K562 (cell line): Measurements from ENCODE around the gene CDKN2D. TPM values are rescaled to one million over a fixed set of nuclear protein-coding genes. Genes with fewer than 3 reads are reported as not detected.

ENCODE experiments used
- AFF1 ChIP-seq, 2 experiments: fragments of 450-650 bp; IDR thresholded peaks; 2 replicates each; pipeline ENCODE4 v1.6.1; 2018; ENCODE audit warnings: mild to moderate bottlenecking in 2 of 2, low read depth in 1 of 2; ENCODE audit not compliant: partially characterized antibody in 2 of 2
- ATF6 ChIP-seq: sonication (generic); formaldehyde crosslinking; IDR thresholded peaks from 2 replicates; pipeline ENCODE4 v1.4.0; 2020; ENCODE audit warnings: mild to moderate bottlenecking, missing genetic modification reagents
- CEBPZ ChIP-seq: fragments of 150-350 bp; IDR thresholded peaks from 2 replicates; pipeline ENCODE4 v1.6.1; 2014; ENCODE audit warnings: low read depth, mild to moderate bottlenecking, low read length, borderline replicate concordance
- JUND ChIP-seq, 2 experiments: IDR thresholded peaks; 2 replicates in 1 of 2; 3 replicates in 1 of 2; pipeline ENCODE4 v1.6.1; 2011; ENCODE audit warnings: borderline replicate concordance in 2 of 2, low read depth in 2 of 2, low read length in 2 of 2, improper control_type of control experiment in 1 of 2, missing biosample characterization in 1 of 2, missing genetic modification characterization in 1 of 2, missing genetic modification reagents in 1 of 2
- KDM1A ChIP-seq, 2 experiments: fragments of 450-650 bp; IDR thresholded peaks; 2 replicates each; pipeline ENCODE4 v1.6.1; 2016; ENCODE audit warnings: mild to moderate bottlenecking in 2 of 2
- TFAP4 ChIP-seq: sonication (generic); formaldehyde crosslinking; IDR thresholded peaks from 2 replicates; pipeline ENCODE4 v1.8.0; 2022; ENCODE audit warnings: missing genetic modification reagents, mild to moderate bottlenecking, moderate library complexity, borderline replicate concordance
- TSC22D4 ChIP-seq: fragments of 450-650 bp; IDR thresholded peaks from 2 replicates; pipeline ENCODE4 v1.6.1; 2016; ENCODE audit warnings: missing genetic modification characterization, missing biosample characterization, control low read depth
- ZBTB11 ChIP-seq, 3 experiments: fragments of 200-800 bp in 1 of 3; fragments of 250-450 bp in 1 of 3; fragments of 450-650 bp in 1 of 3; sonication (Bioruptor Pico) in 1 of 3; sonication (Bioruptor generic) in 1 of 3; formaldehyde crosslinking in 1 of 3; IDR thresholded peaks; 2 replicates each; pipeline versions ENCODE4 v1.6.1 to v1.8.0; 2016 to 2022; ENCODE audit warnings: mild to moderate bottlenecking in 2 of 3, missing genetic modification characterization in 2 of 3, missing compliant biosample characterization in 1 of 3, moderate library complexity in 1 of 3
- polyA plus RNA-seq, 8 experiments: library from polyadenylated mRNA; depleted of rRNA in 4 of 8; stranded (reverse) in 5 of 8; unstranded in 3 of 8; fragments of >200 nt; fragmentation: Nextera tagmentation in 2 of 8; fragmentation: Illumina TruSeq in 1 of 8; extraction: Ambion mirVana in 2 of 8; extraction: Trizol in 1 of 8; gene quantifications; 2 replicates each; pipeline versions ENCODE4 v1.2.1 to v1.2.3, GENCODE V29; 2011 to 2014; ENCODE audit warnings: inconsistent platforms in 1 of 8, missing spikeins in 1 of 8
- total RNA-seq, 7 experiments: library from RNA; depleted of rRNA in 6 of 7; stranded (reverse); fragments of >200 nt in 6 of 7; fragmentation: Illumina TruSeq in 2 of 7; extraction: Trizol in 2 of 7; gene quantifications; 2 replicates each; pipeline versions ENCODE4 v1.2.1 to v1.2.3, GENCODE V29; 2011 to 2021; ENCODE audit warnings: low replicate concordance in 1 of 7

CDKN2D gene
- total and polyA plus RNA-seq, 9 of the 15 experiments (the other 6 are each of a cell fraction or from before 2014, with no cell fraction given), result 0.41 to 8.2 (median 3.7) TPM

GRCh38 chr19:10617409-10618121 lies 48.8 kb upstream of the CDKN2D start (continued):
- TF ChIP-seq CEBPZ (no peak), TSC22D4 (tag) (no peak), AFF1 (IDR thresholded peaks at IDR 0.05; ENCODE audit: low read depth in 1 of 2, partially characterized antibody in 2 of 2) (peak in 1 of 2 experiments; percentile 41), ZBTB11 (CRISPR knock-in tag; IDR thresholded peaks at IDR 0.05) (0 out of 6 replicates have a peak, but pooled peaks of 1 of the 3 experiments have one; percentile 11), JUND (IDR thresholded peaks at IDR 0.05; ENCODE audit: borderline replicate concordance, low read depth, low read length) (no peak), JUND (tag; IDR thresholded peaks at IDR 0.05; ENCODE audit: borderline replicate concordance, low read depth, low read length) (peak; percentile 20; the same call in 1 of the 3 replicates), KDM1A (IDR thresholded peaks at IDR 0.05) (peak; percentile 95 to 98), ATF6 (no peak), TFAP4 (CRISPR knock-in tag) (peak; percentile 77; the same call in 1 of the 2 replicates)
